Panc1 (cell line): ENCODE results near the gene DNAJC18. TPM values are rescaled to one million over a fixed set of nuclear protein-coding genes. Genes with fewer than 3 reads are reported as not detected.

ENCODE experiments used
- ATAC-seq: fragments of 200-7000 bp; cut with Tn5 transposase; 2 replicates; pipeline ENCODE4 v1.9.1; 2020; ENCODE audit warnings: mild to moderate bottlenecking, moderate library complexity
- BruUV-seq: library from RNA; stranded (reverse); fragments of 400-500 nt; replicated peaks from 2 replicates; lab custom pipeline; 2021; lab: Mats Ljungman, UMichigan
- CTCF ChIA-PET: fragments of 300-600 bp; sonication (Branson Sonifier 250); formaldehyde crosslinking; loops from one replicate; lab custom pipeline; 2022; ENCODE audit warnings: antibody characterized with exemption; lab: Charles Lee
- POLR2A ChIA-PET: fragments of 300-600 bp; sonication (Branson Sonifier 250); formaldehyde crosslinking; loops from one replicate; lab custom pipeline; 2022; ENCODE audit warnings: antibody characterized with exemption; lab: Charles Lee
- DNase-seq: peaks from one replicate; pipeline ENCODE4 v3.0.0-alpha.2; 2010; ENCODE audit warnings: low read depth, low spot score
- H3K27ac ChIP-seq: 2 replicates; pipeline ENCODE4 v1.5.1; 2011; ENCODE audit warnings: mild to moderate bottlenecking, low read length, inconsistent platforms
- H3K27me3 ChIP-seq: fragments of 200-500 bp; sonication (Bioruptor generic); 2 replicates; pipeline ENCODE4 v1.6.0; 2014; ENCODE audit warnings: low read length, inconsistent platforms; ENCODE audit not compliant: control insufficient read depth, insufficient read depth
- H3K36me3 ChIP-seq: fragments of 200-500 bp; sonication (Bioruptor generic); 2 replicates; pipeline ENCODE4 v1.5.1; 2014; ENCODE audit warnings: inconsistent platforms, mild to moderate bottlenecking, low read length, moderate library complexity; ENCODE audit not compliant: control insufficient read depth, insufficient read depth
- H3K4me1 ChIP-seq: 2 replicates; pipeline ENCODE4 v1.5.1; 2011; ENCODE audit warnings: inconsistent platforms, mild to moderate bottlenecking, low read length, moderate library complexity; ENCODE audit not compliant: control insufficient read depth, insufficient read depth
- H3K4me3 ChIP-seq, 2 experiments: 2 replicates each; pipeline ENCODE4 v1.5.1; 2011 to 2012; ENCODE audit warnings: low read depth in 2 of 2, low read length in 2 of 2, mild to moderate bottlenecking in 2 of 2, inconsistent platforms in 1 of 2, moderate library complexity in 1 of 2
- H3K9me3 ChIP-seq: fragments of 200-500 bp; sonication (Bioruptor generic); 2 replicates; pipeline ENCODE4 v1.5.1; 2014; ENCODE audit warnings: low read depth, mild to moderate bottlenecking, inconsistent platforms, low read length, moderate library complexity; ENCODE audit not compliant: control insufficient read depth, insufficient read depth
- CTCF ChIP-seq: fragments of 450-650 bp; IDR thresholded peaks from 2 replicates; pipeline ENCODE4 v1.5.1; 2017; ENCODE audit warnings: mild to moderate bottlenecking
- POLR2AphosphoS5 ChIP-seq: IDR thresholded peaks from 2 replicates; pipeline ENCODE4 v1.6.1; 2012; ENCODE audit warnings: mild to moderate bottlenecking, low read depth, low read length, moderate library complexity
- REST ChIP-seq, 2 experiments: IDR thresholded peaks; 2 replicates each; pipeline ENCODE4 v1.6.1; 2011 to 2012; ENCODE audit warnings: low read depth in 2 of 2, control low read depth in 1 of 2, low read length in 1 of 2, mild to moderate bottlenecking in 1 of 2, moderate library complexity in 1 of 2; ENCODE audit not compliant: insufficient read depth in 1 of 2
- SIN3A ChIP-seq: IDR thresholded peaks from 2 replicates; pipeline ENCODE4 v1.6.1; 2012; ENCODE audit warnings: low read depth, mild to moderate bottlenecking, low read length, moderate library complexity, borderline replicate concordance; ENCODE audit not compliant: insufficient read depth
- TCF7L2 ChIP-seq: IDR thresholded peaks from 2 replicates; pipeline ENCODE4 v1.6.1; 2011; ENCODE audit warnings: mild to moderate bottlenecking, low read depth, low read length, inconsistent platforms
- in situ Hi-C: cut with HindIII; loops from 2 replicates; pipeline ENCODE4 v1.10.0; 2016; ENCODE audit warnings: low sequenced_read_pairs, low pct_unique_long_range_greater_than_20kb
- intact Hi-C: fragments of 100-400 bp; cut with micrococcal nuclease; formaldehyde crosslinking; loops from one replicate; pipeline ENCODE4 v1.10.0; 2022; ENCODE audit not compliant: unreplicated experiment
- total RNA-seq: library from RNA; stranded (reverse); gene quantifications from one replicate; pipeline ENCODE4 v1.2.1, GENCODE V29; 2021; ENCODE audit not compliant: unreplicated experiment

Gene DNAJC18
- total RNA-seq, 1 experiment from 2014 or later, result 8.8 TPM

GRCh38 chr5:139438707-139439012 lies 665 bp downstream of the DNAJC18 start:
- no peaks in the 10 kb centered on the region for H3K36me3 ChIP-seq
- no peaks in the 10 kb centered on the region; the same call in 1 of the 2 replicates for H3K27me3 ChIP-seq
- TF ChIP-seq CTCF (no peak), POLR2AphosphoS5 (no peak), TCF7L2 (no peak), REST (IDR thresholded peaks at IDR 0.05; ENCODE audit: insufficient read depth in 1 of 2, low read depth in 2 of 2, low read length in 1 of 2) (no peak), SIN3A (no peak)
- BruUV-seq, result no TSS peak
- in situ Hi-C loops (no loop called here), intact Hi-C loops (no loop called here)
- DNase-seq (no peak), ATAC-seq (0 out of 2 replicates have a peak, but pooled peaks have one; percentile 5)
- peak overlapping the region; percentile 79 to 94 for H3K4me3 ChIP-seq
- no peaks in the 10 kb centered on the region for H3K9me3 ChIP-seq
- peak overlapping the region; percentile 30; the same call in 1 of the 2 replicates for H3K27ac ChIP-seq
- peaks cover 3% of the 10 kb centered on the region; the same call in 1 of the 2 replicates for H3K4me1 ChIP-seq
- ChIA-PET CTCF (interaction anchor here (0.6 to 0.7 kb wide), 2 partner anchors 43 to 94 kb away, joined by 3 to 8 read pairs; no protein-coding TSS in a partner anchor), POLR2A (no interaction called here)

GRCh38 chr5:139435676-139436075 lies 3.6 kb downstream of the DNAJC18 start:
- in situ Hi-C loops, result no loop called here

More at GRCh38 chr5:139435676-139436075, 3.6 kb downstream of the DNAJC18 start:
- no peaks in the 10 kb centered on the region for H3K9me3 ChIP-seq
- H3K4me3 ChIP-seq, result no peak overlapping the region
- no peak for DNase-seq
- no peak overlapping the region for H3K27ac ChIP-seq
- peaks cover 3% of the 10 kb centered on the region; the same call in 1 of the 2 replicates for H3K4me1 ChIP-seq
- H3K36me3 ChIP-seq, result no peaks in the 10 kb centered on the region
- ATAC-seq, result no peak
- H3K27me3 ChIP-seq, result no peaks in the 10 kb centered on the region
- intact Hi-C loops, result no loop called here
- POLR2A ChIA-PET, result interaction anchor here (0.6 kb wide), 2 partner anchors 197 to 860 kb away, joined by 6 read pairs; no protein-coding TSS in a partner anchor
- no peak for TF ChIP-seq TCF7L2
- TF ChIP-seq REST (IDR thresholded peaks at IDR 0.05; ENCODE audit: insufficient read depth in 1 of 2, low read depth in 2 of 2, low read length in 1 of 2), result no peak
- TF ChIP-seq CTCF, result no peak
- TF ChIP-seq SIN3A, result no peak
- TF ChIP-seq POLR2AphosphoS5, result no peak
- CTCF ChIA-PET, result interaction anchor here (0.6 kb wide), 1 partner anchor 30 kb away, joined by 3 read pairs; no protein-coding TSS in a partner anchor
- no TSS peak for BruUV-seq
